A673 (cell line): ENCODE data around the gene MAML1.

Experiments used
- CTCF ChIP-seq: fragments of 300-800, 200-600 bp; sonication (generic); conservative IDR thresholded peaks from 2 replicates; pipeline ENCODE4 v1.5.1; 2017; ENCODE audit warnings: low read depth, mild to moderate bottlenecking, antibody characterized with exemption, low read length, moderate library complexity, mixed read lengths
- EZH2 ChIP-seq: fragments of 200-600 bp; sonication (generic); IDR thresholded peaks from 2 replicates; pipeline ENCODE4 v1.6.1; 2017; ENCODE audit warnings: borderline replicate concordance, low read depth, mild to moderate bottlenecking, mixed read lengths, antibody characterized with exemption, low read length; ENCODE audit not compliant: poor library complexity, severe bottlenecking

GRCh38 chr5:179773686-179774040 lies 41.0 kb downstream of the MAML1 start:
- TF ChIP-seq CTCF (no peak), EZH2 (no peak)
